H1 (cell line): ENCODE data around the gene OR1G1. TPM values are rescaled to one million over a fixed set of nuclear protein-coding genes. Genes with fewer than 3 reads are reported as not detected.

Experiments
- polyA plus RNA-seq, 7 experiments: library from polyadenylated mRNA; depleted of rRNA in 3 of 7; stranded (reverse) in 5 of 7; unstranded in 2 of 7; fragments of >200 nt in 5 of 7; fragments of 200-250 nt in 2 of 7; gene quantifications; 1 replicate in 5 of 7; 2 replicates in 1 of 7; 4 replicates in 1 of 7; pipeline versions ENCODE4 v1.2.1 to v1.2.3, GENCODE V29; 2011 to 2013; ENCODE audit warnings: missing spikeins in 2 of 7, mixed read lengths in 2 of 7
- total RNA-seq: library from RNA; stranded (reverse); fragmentation: NEBNext Ultra II Directional; extraction: Animal tissue kit (Norgen Biotek cat#: 25700); gene quantifications from 2 replicates; pipeline ENCODE4 v1.2.1, GENCODE V29; 2021

Gene OR1G1
- total and polyA plus RNA-seq, 2 of the 8 experiments (the other 6 are each of a cell fraction or from before 2014, with no cell fraction given), result 0.27 to 0.30 TPM

Other genes starting within 250 kb of the OR1G1 start
- gene OR1D5, start 63.9 kb downstream of the OR1G1 start, total RNA-seq, result not detected in 2 replicates
- gene OR1D5, start 63.9 kb downstream of the OR1G1 start, polyA plus RNA-seq (2011; rRNA removed), result not detected in 2 replicates
- not detected in 2 replicates for gene OR1D2, start 23.1 kb downstream of the OR1G1 start, total RNA-seq
- gene OR1D2, start 23.1 kb downstream of the OR1G1 start, polyA plus RNA-seq (2011; rRNA removed), result not detected in 2 replicates
- not detected in 2 replicates for gene OR1A2, start 70.0 kb upstream of the OR1G1 start, total RNA-seq
- gene OR1A2, start 70.0 kb upstream of the OR1G1 start, polyA plus RNA-seq (2011; rRNA removed), result not detected in 2 replicates
- not detected in 2 replicates for gene OR1A1, start 80.1 kb upstream of the OR1G1 start, total RNA-seq
- not detected in 2 replicates for gene OR1A1, start 80.1 kb upstream of the OR1G1 start, polyA plus RNA-seq (2011; rRNA removed)
- not detected in 2 replicates for gene OR3A1, start 170.8 kb upstream of the OR1G1 start, total RNA-seq
- gene OR3A1, start 170.8 kb upstream of the OR1G1 start, polyA plus RNA-seq (2011; rRNA removed), result not detected in 2 replicates